Esophagus muscularis mucosa (tissue), 4 donors: Measurements from ENCODE around the gene SZT2. TPM values are rescaled to one million over a fixed set of nuclear protein-coding genes. Genes with fewer than 3 reads are reported as not detected.
A peak's percentile ranks its signal among the peaks of the same experiment; 100 is the strongest.

Source experiments
- DNase-seq: peaks from one replicate; pipeline ENCODE4 v3.0.0-alpha.2; 2017; ENCODE audit errors: extremely low spot score
- H3K27ac ChIP-seq, 4 donors: fragments of 200-600 bp; sonication (generic); replicated peaks in 1 of 4; 1 replicate in 3 of 4; 2 replicates in 1 of 4; pipeline ENCODE4 v1.5.1; 2016 to 2019; ENCODE audit warnings: mild to moderate bottlenecking in 1 of 4
- H3K27me3 ChIP-seq, 4 donors: fragments of 200-600 bp; sonication (generic); one replicate each; pipeline versions ENCODE4 v1.5.1 to v1.6.0; 2016 to 2019
- H3K36me3 ChIP-seq, 4 donors: fragments of 200-600 bp; sonication (generic); one replicate each; pipeline ENCODE4 v1.5.1; 2016 to 2019
- H3K4me1 ChIP-seq, 4 donors: fragments of 200-600 bp; sonication (generic); one replicate each; pipeline ENCODE4 v1.5.1; 2016 to 2019
- H3K4me3 ChIP-seq, 4 donors: fragments of 200-600 bp; sonication (generic); 1 replicate in 2 of 4; 2 replicates in 2 of 4; pipeline ENCODE4 v1.5.1; 2016 to 2019; ENCODE audit warnings: mild to moderate bottlenecking in 4 of 4, moderate library complexity in 1 of 4
- H3K9me3 ChIP-seq, 4 donors: fragments of 200-600 bp; sonication (generic); 1 replicate in 3 of 4; 2 replicates in 1 of 4; pipeline ENCODE4 v1.5.1; 2016 to 2019
- CTCF ChIP-seq, 3 experiments: fragments of 200-600 bp in 2 of 3; fragments of 450-650 bp in 1 of 3; sonication (generic) in 2 of 3; IDR thresholded peaks; one replicate each; pipeline ENCODE4 v1.5.1; 2017 to 2019; ENCODE audit warnings: antibody characterized with exemption in 3 of 3, mild to moderate bottlenecking in 2 of 3, moderate library complexity in 1 of 3
- EP300 ChIP-seq: sonication (generic); formaldehyde crosslinking; IDR thresholded peaks from one replicate; pipeline ENCODE4 v1.6.1; 2017; ENCODE audit warnings: antibody characterized with exemption
- POLR2A ChIP-seq: fragments of 450-650 bp; IDR thresholded peaks from one replicate; pipeline ENCODE4 v1.6.1; 2017; ENCODE audit warnings: antibody characterized with exemption, moderate library complexity, mild to moderate bottlenecking, low read depth
- POLR2AphosphoS5 ChIP-seq, 2 donors: sonication (generic); formaldehyde crosslinking; IDR thresholded peaks; one replicate each; pipeline ENCODE4 v1.6.1; 2017; ENCODE audit warnings: antibody characterized with exemption in 2 of 2
- WGBS: methylation state at CpG from one replicate; pipeline ENCODE4 v1.1.5; 2018; 5-methylcytosine and 5-hydroxymethylcytosine counted together
- intact Hi-C: fragments of 100-400 bp; cut with DNase I; formaldehyde crosslinking; loops from one replicate; pipeline ENCODE4 v1.15.1; 2023
- total RNA-seq, 4 donors: library from RNA; depleted of rRNA; stranded (reverse); fragments of >200 nt; gene quantifications; one replicate each; pipeline versions ENCODE4 v1.1.0 to v1.2.1, GENCODE V29; 2016

The SZT2 gene
- total RNA-seq, 4 donors from 2014 or later = 25.2 to 45.9 (median 31.3) TPM

- H3K27me3 ChIP-seq = no peaks in the 10 kb centered on the region
- intact Hi-C loops = no loop called here
- no peak for TF ChIP-seq POLR2AphosphoS5 (IDR thresholded peaks at IDR 0.05)
- no peak for TF ChIP-seq CTCF (IDR thresholded peaks at IDR 0.05)
- no peak for TF ChIP-seq POLR2A
- peaks cover 12 to 16% (median 15%) of the 10 kb centered on the region in 4 donors for H3K4me1 ChIP-seq
- H3K36me3 ChIP-seq = peaks cover 35 to 65% (median 56%) of the 10 kb centered on the region in 4 donors
- DNase-seq = no peak
- H3K27ac ChIP-seq = peak overlapping the region in 2 of 4 donors; percentile 2 to 31
- H3K9me3 ChIP-seq = no peaks in the 10 kb centered on the region
- H3K4me3 ChIP-seq = no peak overlapping the region
- WGBS = 40% methylated on average over 6 of the region's 6 CpGs
Measured at GRCh38 chr1:43382027-43382779, 7.5 kb upstream of the SZT2 start.

- no peaks in the 10 kb centered on the region for H3K9me3 ChIP-seq
- TF ChIP-seq CTCF (IDR thresholded peaks at IDR 0.05) (peak in 1 of 3 experiments; percentile 5), POLR2AphosphoS5 (IDR thresholded peaks at IDR 0.05) (no peak)
- H3K4me1 ChIP-seq = peaks cover 20 to 28% (median 23%) of the 10 kb centered on the region in 4 donors
- no peak for DNase-seq
- H3K27me3 ChIP-seq = no peaks in the 10 kb centered on the region
- 100% methylated on average over 2 of the region's 2 CpGs for WGBS
- H3K4me3 ChIP-seq = no peak overlapping the region
- intact Hi-C loops = no loop called here
- peaks cover 35 to 70% (median 59%) of the 10 kb centered on the region in 4 donors for H3K36me3 ChIP-seq
- no peak overlapping the region for H3K27ac ChIP-seq
Measured at GRCh38 chr1:43383449-43383848, 6.2 kb upstream of the SZT2 start.

- Histone ChIP-seq H3K27me3 (no peaks in the 10 kb centered on the region), H3K4me1 (peaks cover 36 to 49% (median 40%) of the 10 kb centered on the region in 4 donors), H3K9me3 (no peaks in the 10 kb centered on the region), H3K4me3 (no peak overlapping the region), H3K36me3 (peaks cover 35 to 61% (median 51%) of the 10 kb centered on the region in 4 donors), H3K27ac (no peak overlapping the region)
- intact Hi-C loops = no loop called here
- no peak for DNase-seq
- 90% methylated on average over 6 of the region's 6 CpGs for WGBS
- TF ChIP-seq POLR2AphosphoS5 (IDR thresholded peaks at IDR 0.05) = no peak
- no peak for TF ChIP-seq EP300
- TF ChIP-seq CTCF (IDR thresholded peaks at IDR 0.05) = no peak
- no peak for TF ChIP-seq POLR2A
Measured at GRCh38 chr1:43386676-43387075, 3.0 kb upstream of the SZT2 start.

- H3K4me3 ChIP-seq = peak overlapping the region in 3 of 4 donors; percentile 81 to 92 (median 90)
- 82% methylated on average over 4 of the region's 4 CpGs for WGBS
- intact Hi-C loops = no loop called here
Measured at GRCh38 chr1:43387976-43388599, 1.6 kb upstream of the SZT2 start.

More at GRCh38 chr1:43387976-43388599, 1.6 kb upstream of the SZT2 start:
- Histone ChIP-seq H3K36me3 (peaks cover 35 to 47% (median 42%) of the 10 kb centered on the region in 4 donors), H3K27me3 (no peaks in the 10 kb centered on the region), H3K27ac (no peak overlapping the region), H3K4me1 (peaks cover 24 to 40% (median 30%) of the 10 kb centered on the region in 4 donors), H3K9me3 (no peaks in the 10 kb centered on the region)
- TF ChIP-seq POLR2A (no peak), POLR2AphosphoS5 (IDR thresholded peaks at IDR 0.05) (no peak), CTCF (IDR thresholded peaks at IDR 0.05) (no peak), EP300 (no peak)
- no peak for DNase-seq
